IPS-20b (cell line): Measurements from ENCODE around the gene CYP3A5.
"Not testable (repeated sequence)": the region's sequence is repeated elsewhere in the genome, so short reads cannot be mapped to it uniquely, and the experiment has no call there.

ENCODE experiments used
- H3K27ac ChIP-seq: one replicate; pipeline ENCODE4 v1.5.1; 2013; ENCODE audit warnings: low read length
- H3K27me3 ChIP-seq: 2 replicates; pipeline ENCODE4 v1.6.1; 2013; ENCODE audit warnings: mild to moderate bottlenecking, low read length, inconsistent platforms; ENCODE audit not compliant: insufficient read depth
- H3K36me3 ChIP-seq: 2 replicates; pipeline ENCODE4 v1.6.1; 2013; ENCODE audit warnings: low read depth, mild to moderate bottlenecking, inconsistent platforms, low read length, moderate library complexity; ENCODE audit not compliant: insufficient read depth
- H3K4me1 ChIP-seq: 2 replicates; pipeline ENCODE4 v1.6.1; 2013; ENCODE audit warnings: mild to moderate bottlenecking, control low read depth, inconsistent platforms, low read length, moderate library complexity; ENCODE audit not compliant: insufficient read depth
- H3K4me3 ChIP-seq: 2 replicates; pipeline ENCODE4 v1.5.1; 2013; ENCODE audit warnings: mild to moderate bottlenecking, low read length, inconsistent platforms
- H3K9ac ChIP-seq: 2 replicates; pipeline ENCODE4 v1.6.1; 2013; ENCODE audit warnings: low read depth, mild to moderate bottlenecking, inconsistent platforms, low read length, moderate library complexity
- H3K9me3 ChIP-seq: 2 replicates; pipeline ENCODE4 v1.6.1; 2013; ENCODE audit warnings: mild to moderate bottlenecking, low read depth, low read length, inconsistent platforms; ENCODE audit not compliant: insufficient read depth

The CYP3A5 gene

GRCh38 chr7:99679400-99680191 lies at the start of gene CYP3A5:
Gene CYP3A5 (minus strand): TSS chr7:99679996. CDS start chr7:99679896, 100 bp downstream.
- Histone ChIP-seq H3K4me3 (no peak within 1 kb of the TSS), H3K27me3 (no peaks in the 10 kb centered on the region), H3K9ac (no peak within 1 kb of the TSS), H3K4me1 (no peaks in the 10 kb centered on the region), H3K27ac (no peak within 1 kb of the TSS), H3K36me3 (no peaks in the 10 kb centered on the region), H3K9me3 (no peaks in the 10 kb centered on the region)

- no peak overlapping the region for H3K4me3 ChIP-seq
- H3K4me1 ChIP-seq, result no peaks in the 10 kb centered on the region
- H3K27ac ChIP-seq, result no peak overlapping the region
These were observed 48.8 kb upstream of the CYP3A5 start for GRCh38 chr7:99728615-99729014.

GRCh38 chr7:99723201-99723600 lies 43.4 kb upstream of the CYP3A5 start:
- H3K9ac ChIP-seq, H3K36me3 ChIP-seq, H3K4me3 ChIP-seq, H3K27ac ChIP-seq, H3K9me3 ChIP-seq, H3K27me3 ChIP-seq, H3K4me1 ChIP-seq: not testable (repeated sequence)

More at GRCh38 chr7:99728615-99729014, 48.8 kb upstream of the CYP3A5 start:
- H3K36me3 ChIP-seq, result no peaks in the 10 kb centered on the region
- H3K27me3 ChIP-seq, result no peaks in the 10 kb centered on the region
- H3K9me3 ChIP-seq, result no peaks in the 10 kb centered on the region
- H3K9ac ChIP-seq, result no peak overlapping the region

- H3K9ac ChIP-seq, result no peak overlapping the region
- no peaks in the 10 kb centered on the region for H3K36me3 ChIP-seq
- H3K27me3 ChIP-seq, result no peaks in the 10 kb centered on the region
- no peak overlapping the region for H3K4me3 ChIP-seq
- H3K27ac ChIP-seq, result no peak overlapping the region
- no peaks in the 10 kb centered on the region for H3K9me3 ChIP-seq
- no peaks in the 10 kb centered on the region for H3K4me1 ChIP-seq
These were observed 41.2 kb upstream of the CYP3A5 start for GRCh38 chr7:99720800-99721595.

- no peak overlapping the region for H3K27ac ChIP-seq
- H3K27me3 ChIP-seq, result no peaks in the 10 kb centered on the region
- no peaks in the 10 kb centered on the region for H3K9me3 ChIP-seq
- no peaks in the 10 kb centered on the region for H3K4me1 ChIP-seq
- no peak overlapping the region for H3K4me3 ChIP-seq
- no peak overlapping the region for H3K9ac ChIP-seq
- H3K36me3 ChIP-seq, result no peaks in the 10 kb centered on the region
These were observed 40.4 kb upstream of the CYP3A5 start for GRCh38 chr7:99719996-99720769.

GRCh38 chr7:99713995-99714570 lies 34.3 kb upstream of the CYP3A5 start:
- no peaks in the 10 kb centered on the region for H3K36me3 ChIP-seq
- no peak overlapping the region for H3K9ac ChIP-seq
- H3K27me3 ChIP-seq, result no peaks in the 10 kb centered on the region
- no peaks in the 10 kb centered on the region for H3K4me1 ChIP-seq
- no peak overlapping the region for H3K4me3 ChIP-seq
- no peaks in the 10 kb centered on the region for H3K9me3 ChIP-seq
- no peak overlapping the region for H3K27ac ChIP-seq

- Histone ChIP-seq H3K27ac (no peak overlapping the region), H3K36me3 (no peaks in the 10 kb centered on the region), H3K4me1 (no peaks in the 10 kb centered on the region), H3K9me3 (no peaks in the 10 kb centered on the region), H3K27me3 (no peaks in the 10 kb centered on the region), H3K9ac (no peak overlapping the region), H3K4me3 (no peak overlapping the region)
These were observed 30.2 kb upstream of the CYP3A5 start for GRCh38 chr7:99709838-99710578.

GRCh38 chr7:99709260-99709659 lies 29.5 kb upstream of the CYP3A5 start:
- no peaks in the 10 kb centered on the region for H3K27me3 ChIP-seq
- no peak overlapping the region for H3K27ac ChIP-seq
- no peaks in the 10 kb centered on the region for H3K9me3 ChIP-seq
- no peaks in the 10 kb centered on the region for H3K36me3 ChIP-seq
- H3K4me1 ChIP-seq, result no peaks in the 10 kb centered on the region
- no peak overlapping the region for H3K9ac ChIP-seq
- no peak overlapping the region for H3K4me3 ChIP-seq

- Histone ChIP-seq H3K36me3 (no peaks in the 10 kb centered on the region), H3K4me1 (no peaks in the 10 kb centered on the region), H3K27ac (no peak overlapping the region), H3K9ac (no peak overlapping the region), H3K9me3 (no peaks in the 10 kb centered on the region), H3K27me3 (no peaks in the 10 kb centered on the region), H3K4me3 (no peak overlapping the region)
These were observed 27.3 kb upstream of the CYP3A5 start for GRCh38 chr7:99707096-99707495.

GRCh38 chr7:99699946-99700345 lies 20.1 kb upstream of the CYP3A5 start:
- no peak overlapping the region for H3K4me3 ChIP-seq
- no peaks in the 10 kb centered on the region for H3K36me3 ChIP-seq
- no peak overlapping the region for H3K9ac ChIP-seq
- H3K9me3 ChIP-seq, result no peaks in the 10 kb centered on the region
- peaks cover 2% of the 10 kb centered on the region; the same call in 1 of the 2 replicates for H3K4me1 ChIP-seq
- no peaks in the 10 kb centered on the region for H3K27me3 ChIP-seq
- no peak overlapping the region for H3K27ac ChIP-seq
